Smooth muscle cell (in vitro differentiated cells): ENCODE data around the gene RTRAF. TPM values are rescaled to one million over a fixed set of nuclear protein-coding genes. Genes with fewer than 3 reads are reported as not detected.

ENCODE experiments used
- DNase-seq: peaks from one replicate; lab custom pipeline; 2025; ENCODE audit not compliant: unreplicated experiment; lab: John Stamatoyannopoulos, UW
- H2AFZ ChIP-seq: fragments of 200-600 bp; sonication (generic); 2 replicates; pipeline ENCODE4 v1.6.0; 2016; ENCODE audit warnings: antibody characterized with exemption, low read depth, mild to moderate bottlenecking
- H3F3A ChIP-seq: fragments of 200-600 bp; sonication (generic); 2 replicates; pipeline ENCODE4 v1.6.0; 2017; ENCODE audit warnings: antibody characterized with exemption, low read depth
- H3K27ac ChIP-seq: fragments of 200-600 bp; sonication (generic); 2 replicates; pipeline ENCODE4 v1.5.1; 2016; ENCODE audit warnings: low read depth, mild to moderate bottlenecking
- H3K27me3 ChIP-seq: fragments of 200-600 bp; sonication (generic); 2 replicates; pipeline ENCODE4 v1.6.1; 2016; ENCODE audit warnings: low read depth, mild to moderate bottlenecking
- H3K36me3 ChIP-seq: fragments of 200-600 bp; sonication (generic); 2 replicates; pipeline ENCODE4 v1.5.1; 2016; ENCODE audit warnings: low read depth
- H3K4me1 ChIP-seq: fragments of 200-600 bp; sonication (generic); 2 replicates; pipeline ENCODE4 v1.5.1; 2016; ENCODE audit warnings: low read depth
- H3K4me2 ChIP-seq: fragments of 200-600 bp; sonication (generic); 2 replicates; pipeline ENCODE4 v1.6.0; 2016; ENCODE audit warnings: mild to moderate bottlenecking
- H3K4me3 ChIP-seq: fragments of 200-600 bp; sonication (generic); 2 replicates; pipeline ENCODE4 v1.5.1; 2016; ENCODE audit warnings: mild to moderate bottlenecking
- H3K79me2 ChIP-seq: fragments of 200-600 bp; sonication (generic); 2 replicates; pipeline ENCODE4 v1.6.0; 2016; ENCODE audit warnings: low read depth, mild to moderate bottlenecking
- H3K9ac ChIP-seq: fragments of 200-600 bp; sonication (generic); 2 replicates; pipeline ENCODE4 v1.6.0; 2016; ENCODE audit warnings: low read depth
- H3K9me3 ChIP-seq: fragments of 200-600 bp; sonication (generic); replicated peaks from 2 replicates; pipeline ENCODE4 v1.5.1; 2016; ENCODE audit warnings: low read depth
- H4K20me1 ChIP-seq: fragments of 200-600 bp; sonication (generic); 2 replicates; pipeline ENCODE4 v1.6.0; 2016; ENCODE audit warnings: low read depth
- CTCF ChIP-seq: fragments of 200-600 bp; sonication (generic); IDR thresholded peaks from 2 replicates; pipeline ENCODE4 v1.5.1; 2017; ENCODE audit warnings: borderline replicate concordance, mild to moderate bottlenecking, antibody characterized with exemption; ENCODE audit not compliant: insufficient read depth, poor library complexity, severe bottlenecking
- WGBS: methylation state at CpG from one replicate; pipeline ENCODE4 v1.1.7; 2016; ENCODE audit warnings: low lambda C conversion rate; 5-methylcytosine and 5-hydroxymethylcytosine counted together
- polyA plus RNA-seq: library from polyadenylated mRNA; unstranded; fragments of >200 nt; fragmentation: Nextera tagmentation; extraction: Ambion mirVana; gene quantifications from 2 replicates; pipeline ENCODE4 v1.2.1, GENCODE V29; 2016
- total RNA-seq: library from RNA; depleted of rRNA; stranded (reverse); fragments of >200 nt; gene quantifications from 2 replicates; pipeline ENCODE4 v1.2.3, GENCODE V29; 2014

The RTRAF gene
- total and polyA plus RNA-seq, 2 experiments from 2014 or later, result 163 to 218 TPM

GRCh38 chr14:52042371-52043289 lies 53.3 kb downstream of the RTRAF start:
- peaks cover 32% of the 10 kb centered on the region for H3K79me2 ChIP-seq
- H3K9ac ChIP-seq, result no peak overlapping the region
- H2AFZ ChIP-seq, result no peak overlapping the region
- H3K36me3 ChIP-seq, result peaks cover 27% of the 10 kb centered on the region
- H3K4me1 ChIP-seq, result peaks cover 3% of the 10 kb centered on the region
- no peak for DNase-seq
- no peak overlapping the region for H3K4me2 ChIP-seq
- H3K4me3 ChIP-seq, result no peak overlapping the region
- TF ChIP-seq CTCF, result no peak
- no peaks in the 10 kb centered on the region for H3K9me3 ChIP-seq
- no peaks in the 10 kb centered on the region for H3K27me3 ChIP-seq
- H4K20me1 ChIP-seq, result peaks cover 6% of the 10 kb centered on the region
- no peaks in the 10 kb centered on the region for H3F3A ChIP-seq
- WGBS, result 73% methylated on average over 8 of the region's 8 CpGs
- H3K27ac ChIP-seq, result no peak overlapping the region

- Histone ChIP-seq H3K4me2 (no peak overlapping the region), H3K4me3 (no peak overlapping the region), H3K9ac (no peak overlapping the region), H4K20me1 (peaks cover 6% of the 10 kb centered on the region), H3K27ac (no peak overlapping the region), H3K27me3 (no peaks in the 10 kb centered on the region), H3K4me1 (peaks cover 3% of the 10 kb centered on the region), H3K79me2 (peaks cover 43% of the 10 kb centered on the region), H2AFZ (no peak overlapping the region), H3F3A (no peaks in the 10 kb centered on the region), H3K9me3 (no peaks in the 10 kb centered on the region), H3K36me3 (peaks cover 19% of the 10 kb centered on the region)
- no peak for DNase-seq
- WGBS, result 49% methylated on average over 5 of the region's 5 CpGs
- peak; percentile 57 for TF ChIP-seq CTCF
Observed at GRCh38 chr14:52043690-52044089, 54.3 kb downstream of the RTRAF start.

GRCh38 chr14:52044791-52045522 lies 55.6 kb downstream of the RTRAF start:
- Histone ChIP-seq H3K4me3 (no peak overlapping the region), H3K9ac (no peak overlapping the region), H2AFZ (no peak overlapping the region), H3K79me2 (peaks cover 56% of the 10 kb centered on the region), H3F3A (no peaks in the 10 kb centered on the region), H3K36me3 (peaks cover 11% of the 10 kb centered on the region), H3K9me3 (no peaks in the 10 kb centered on the region), H4K20me1 (peaks cover 6% of the 10 kb centered on the region), H3K4me1 (peaks cover 3% of the 10 kb centered on the region), H3K27me3 (no peaks in the 10 kb centered on the region), H3K27ac (peak overlapping the region; percentile 78), H3K4me2 (peak overlapping the region; percentile 41)
- no peak for TF ChIP-seq CTCF
- DNase-seq, result no peak
- 83% methylated on average over 11 of the region's 11 CpGs for WGBS
